HG03457 (cell line): Measurements from ENCODE around the gene CS.

Experiments used
- ATAC-seq: cut with Tn5 transposase; IDR thresholded peaks from one replicate; pipeline ENCODE4 v1.9.1; 2021; ENCODE audit warnings: moderate number of reproducible peaks; ENCODE audit not compliant: unreplicated experiment

Gene CS

GRCh38 chr12:56221757-56222530 is 78.2 kb downstream of the CS start, which contains the start of gene RNF41:
RNF41 (minus strand) TSS chr12:56221922; CDS start chr12:56214047, 7,875 bp downstream.
- peak; percentile 73 for ATAC-seq
